Chondrocyte (in vitro differentiated cells): ENCODE data around the gene FTSJ3. TPM values are rescaled to one million over a fixed set of nuclear protein-coding genes. Genes with fewer than 3 reads are reported as not detected.
"Not testable (repeated sequence)": the region's sequence is repeated elsewhere in the genome, so short reads cannot be mapped to it uniquely, and the experiment has no call there.

Experiments used
- DNase-seq: peaks from one replicate; pipeline ENCODE4 v3.0.0; 2021; ENCODE audit warnings: mixed read lengths, low spot score
- H3K27ac Mint-ChIP-seq: one replicate; pipeline ENCODE4 v1.8.0; 2021; ENCODE audit warnings: mild to moderate bottlenecking, moderate library complexity, mixed read lengths; ENCODE audit not compliant: unreplicated experiment
- H3K27me3 Mint-ChIP-seq: 2 replicates; pipeline ENCODE4 v1.8.0; 2021; ENCODE audit warnings: low read depth, mixed read lengths
- H3K36me3 Mint-ChIP-seq: 2 replicates; pipeline ENCODE4 v1.8.0; 2021; ENCODE audit warnings: low read depth, mixed read lengths
- H3K4me1 Mint-ChIP-seq: 2 replicates; pipeline ENCODE4 v1.8.0; 2021; ENCODE audit warnings: low read depth, mild to moderate bottlenecking, mixed read lengths
- H3K4me3 Mint-ChIP-seq: one replicate; pipeline ENCODE4 v1.8.0; 2021; ENCODE audit warnings: mild to moderate bottlenecking, moderate library complexity, mixed read lengths; ENCODE audit not compliant: unreplicated experiment
- H3K9me3 Mint-ChIP-seq: 2 replicates; pipeline ENCODE4 v1.8.0; 2021; ENCODE audit warnings: low read depth, mixed read lengths
- CTCF ChIP-seq: fragments of 200-600 bp; sonication (generic); IDR thresholded peaks from 2 replicates; pipeline ENCODE4 v1.5.0; 2021; ENCODE audit warnings: antibody characterized with exemption, mild to moderate bottlenecking, moderate library complexity
- total RNA-seq: library from RNA; stranded (reverse); gene quantifications from 3 replicates; pipeline ENCODE4 v1.2.1, GENCODE V29; 2021

The FTSJ3 gene
- total RNA-seq, 1 donor from 2014 or later: 26.5 TPM

- no peak for DNase-seq
- Mint-ChIP-seq H3K36me3 (peaks cover 30% of the 10 kb centered on the region), H3K4me3 (no peak overlapping the region), H3K27me3 (no peaks in the 10 kb centered on the region), H3K27ac (peak overlapping the region; percentile 32), H3K9me3 (no peaks in the 10 kb centered on the region), H3K4me1 (peaks cover 4% of the 10 kb centered on the region)
- no peak for TF ChIP-seq CTCF
Observed at GRCh38 chr17:63800783-63801182, 26.7 kb downstream of the FTSJ3 start.

- no peaks in the 10 kb centered on the region for H3K27me3 Mint-ChIP-seq
- no peak for DNase-seq
- no peaks in the 10 kb centered on the region for H3K4me1 Mint-ChIP-seq
- no peak for TF ChIP-seq CTCF
- no peak overlapping the region for H3K27ac Mint-ChIP-seq
- no peaks in the 10 kb centered on the region for H3K9me3 Mint-ChIP-seq
- peaks cover 33% of the 10 kb centered on the region for H3K36me3 Mint-ChIP-seq
- no peak overlapping the region for H3K4me3 Mint-ChIP-seq
Observed at GRCh38 chr17:63798572-63799106, 28.8 kb downstream of the FTSJ3 start.

- H3K27me3 Mint-ChIP-seq, H3K4me3 Mint-ChIP-seq, H3K27ac Mint-ChIP-seq, H3K4me1 Mint-ChIP-seq, H3K9me3 Mint-ChIP-seq, DNase-seq: not testable (repeated sequence)
- peaks cover 33% of the 10 kb centered on the region for H3K36me3 Mint-ChIP-seq
Observed at GRCh38 chr17:63796375-63796774, 31.1 kb downstream of the FTSJ3 start.

GRCh38 chr17:63792055-63792729 lies 35.3 kb downstream of the FTSJ3 start:
- Mint-ChIP-seq H3K36me3 (peaks cover 28% of the 10 kb centered on the region), H3K4me1 (no peaks in the 10 kb centered on the region), H3K9me3 (no peaks in the 10 kb centered on the region), H3K27ac (no peak overlapping the region), H3K27me3 (no peaks in the 10 kb centered on the region), H3K4me3 (no peak overlapping the region)
- TF ChIP-seq CTCF: no peak
- DNase-seq: no peak

- H3K4me3 Mint-ChIP-seq: no peak overlapping the region
- H3K4me1 Mint-ChIP-seq: peaks cover 7% of the 10 kb centered on the region
- peak overlapping the region; percentile 49 for H3K27ac Mint-ChIP-seq
- H3K9me3 Mint-ChIP-seq: no peaks in the 10 kb centered on the region
- no peak for TF ChIP-seq CTCF
- H3K27me3 Mint-ChIP-seq: no peaks in the 10 kb centered on the region
- peaks cover 21% of the 10 kb centered on the region for H3K36me3 Mint-ChIP-seq
- DNase-seq: no peak
Observed at GRCh38 chr17:63790057-63790456, 37.4 kb downstream of the FTSJ3 start.
